Fibroblast of pulmonary artery (primary cell): ENCODE data around the gene SMYD1.

ENCODE experiments used
- DNase-seq: peaks from one replicate; pipeline ENCODE4 v3.0.0-alpha.2; 2010; ENCODE audit warnings: low read depth
- H3K4me3 ChIP-seq: replicated peaks from 2 replicates; pipeline ENCODE4 v1.5.1; 2011; ENCODE audit warnings: low read depth, mild to moderate bottlenecking, control low read depth, low read length, moderate library complexity
- CTCF ChIP-seq: IDR thresholded peaks from 2 replicates; pipeline ENCODE4 v1.5.1; 2011; ENCODE audit warnings: mild to moderate bottlenecking, control low read depth, low read length, inconsistent platforms; ENCODE audit errors: missing control alignments

SMYD1 gene

GRCh38 chr2:88129313-88129959 lies 61.8 kb downstream of the SMYD1 start:
- H3K4me3 ChIP-seq = no peak overlapping the region
- no peak for DNase-seq
- TF ChIP-seq CTCF = no peak

GRCh38 chr2:88131201-88131998 lies 63.8 kb downstream of the SMYD1 start:
- no peak for TF ChIP-seq CTCF
- DNase-seq = no peak
- H3K4me3 ChIP-seq = no peak overlapping the region

- no peak for DNase-seq
- no peak overlapping the region for H3K4me3 ChIP-seq
- TF ChIP-seq CTCF = no peak
Observed at GRCh38 chr2:88131999-88132368, 64.4 kb downstream of the SMYD1 start.

- H3K4me3 ChIP-seq = no peak overlapping the region
- no peak for TF ChIP-seq CTCF
- DNase-seq = no peak
Observed at GRCh38 chr2:88133875-88134274, 66.2 kb downstream of the SMYD1 start.

- no peak for TF ChIP-seq CTCF
Observed at GRCh38 chr2:88136817-88137216, 69.2 kb downstream of the SMYD1 start.

GRCh38 chr2:88137833-88138232 lies 70.2 kb downstream of the SMYD1 start:
- no peak for DNase-seq
- no peak for TF ChIP-seq CTCF
- no peak overlapping the region for H3K4me3 ChIP-seq

More at GRCh38 chr2:88136817-88137216, 69.2 kb downstream of the SMYD1 start:
- no peak for DNase-seq
- no peak overlapping the region for H3K4me3 ChIP-seq
